Activated naive CD8-positive, alpha-beta T cell treated with anti-CD3 and anti-CD28 coated beads for 36 hours (primary cell): ENCODE data around the gene NRDE2. TPM values are rescaled to one million over a fixed set of nuclear protein-coding genes. Genes with fewer than 3 reads are reported as not detected.
"Not testable (repeated sequence)": the region's sequence is repeated elsewhere in the genome, so short reads cannot be mapped to it uniquely, and the experiment has no call there.

Experiments
- DNase-seq: peaks from one replicate; pipeline ENCODE4 v3.0.0; 2021
- H3K27ac Mint-ChIP-seq: one replicate; pipeline ENCODE4 v1.8.0; 2022; ENCODE audit warnings: mild to moderate bottlenecking, moderate library complexity, mixed read lengths
- H3K27me3 Mint-ChIP-seq: one replicate; pipeline ENCODE4 v1.8.0; 2022; ENCODE audit warnings: mild to moderate bottlenecking, mixed read lengths
- H3K36me3 Mint-ChIP-seq: one replicate; pipeline ENCODE4 v1.8.0; 2021; ENCODE audit warnings: mild to moderate bottlenecking, mixed read lengths
- H3K4me1 Mint-ChIP-seq: one replicate; pipeline ENCODE4 v1.8.0; 2021; ENCODE audit warnings: mixed read lengths
- H3K4me3 Mint-ChIP-seq: one replicate; pipeline ENCODE4 v1.8.0; 2022; ENCODE audit warnings: mild to moderate bottlenecking, moderate library complexity, mixed read lengths
- H3K9me3 Mint-ChIP-seq: one replicate; pipeline ENCODE4 v1.8.0; 2022; ENCODE audit warnings: mixed read lengths
- total RNA-seq, 2 experiments: library from RNA; stranded (reverse); gene quantifications; one replicate each; pipeline ENCODE4 v1.2.3, GENCODE V29; 2021

The NRDE2 gene
- total RNA-seq, 2 experiments from 2014 or later: 23.2 to 25.4 TPM

GRCh38 chr14:90354551-90355298 lies 23.0 kb upstream of the NRDE2 start:
- peaks cover 2% of the 10 kb centered on the region for H3K4me1 Mint-ChIP-seq
- peaks cover 12% of the 10 kb centered on the region for H3K27me3 Mint-ChIP-seq
- no peaks in the 10 kb centered on the region for H3K36me3 Mint-ChIP-seq
- H3K4me3 Mint-ChIP-seq: no peak overlapping the region
- DNase-seq: no peak
- H3K27ac Mint-ChIP-seq: no peak overlapping the region
- no peaks in the 10 kb centered on the region for H3K9me3 Mint-ChIP-seq

GRCh38 chr14:90349739-90350138 lies 18.0 kb upstream of the NRDE2 start:
- no peak overlapping the region for H3K4me3 Mint-ChIP-seq
- peaks cover 4% of the 10 kb centered on the region for H3K27me3 Mint-ChIP-seq
- H3K9me3 Mint-ChIP-seq: no peaks in the 10 kb centered on the region
- H3K27ac Mint-ChIP-seq: no peak overlapping the region
- H3K36me3 Mint-ChIP-seq: no peaks in the 10 kb centered on the region
- no peak for DNase-seq
- peaks cover 2% of the 10 kb centered on the region for H3K4me1 Mint-ChIP-seq

GRCh38 chr14:90348270-90348669 lies 16.5 kb upstream of the NRDE2 start:
- H3K36me3 Mint-ChIP-seq: no peaks in the 10 kb centered on the region
- no peak for DNase-seq
- H3K27ac Mint-ChIP-seq: no peak overlapping the region
- H3K4me3 Mint-ChIP-seq: no peak overlapping the region
- peaks cover 3% of the 10 kb centered on the region for H3K27me3 Mint-ChIP-seq
- peaks cover 2% of the 10 kb centered on the region for H3K4me1 Mint-ChIP-seq
- H3K9me3 Mint-ChIP-seq: no peaks in the 10 kb centered on the region

DNA sequence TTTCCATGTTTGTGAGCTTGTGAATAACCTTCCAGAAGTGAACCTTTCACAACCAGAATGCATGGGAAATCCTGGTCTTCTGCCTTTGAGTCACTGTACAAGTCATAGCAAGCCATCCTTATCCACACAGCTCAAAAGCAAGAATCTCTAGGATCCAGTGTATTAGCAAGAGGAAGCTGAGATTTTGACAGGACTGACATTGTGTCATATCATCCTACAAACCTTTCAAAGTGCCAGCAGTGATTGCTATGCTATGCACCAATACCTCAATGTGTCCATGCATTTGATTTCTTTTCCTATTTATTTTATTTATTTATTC lies 13.5 kb upstream of the NRDE2 start:
- Mint-ChIP-seq H3K4me1 (peaks cover 2% of the 10 kb centered on the region), H3K4me3 (no peak overlapping the region), H3K27me3 (no peaks in the 10 kb centered on the region), H3K27ac (no peak overlapping the region), H3K9me3 (no peaks in the 10 kb centered on the region), H3K36me3 (no peaks in the 10 kb centered on the region)
- no peak for DNase-seq

DNA sequence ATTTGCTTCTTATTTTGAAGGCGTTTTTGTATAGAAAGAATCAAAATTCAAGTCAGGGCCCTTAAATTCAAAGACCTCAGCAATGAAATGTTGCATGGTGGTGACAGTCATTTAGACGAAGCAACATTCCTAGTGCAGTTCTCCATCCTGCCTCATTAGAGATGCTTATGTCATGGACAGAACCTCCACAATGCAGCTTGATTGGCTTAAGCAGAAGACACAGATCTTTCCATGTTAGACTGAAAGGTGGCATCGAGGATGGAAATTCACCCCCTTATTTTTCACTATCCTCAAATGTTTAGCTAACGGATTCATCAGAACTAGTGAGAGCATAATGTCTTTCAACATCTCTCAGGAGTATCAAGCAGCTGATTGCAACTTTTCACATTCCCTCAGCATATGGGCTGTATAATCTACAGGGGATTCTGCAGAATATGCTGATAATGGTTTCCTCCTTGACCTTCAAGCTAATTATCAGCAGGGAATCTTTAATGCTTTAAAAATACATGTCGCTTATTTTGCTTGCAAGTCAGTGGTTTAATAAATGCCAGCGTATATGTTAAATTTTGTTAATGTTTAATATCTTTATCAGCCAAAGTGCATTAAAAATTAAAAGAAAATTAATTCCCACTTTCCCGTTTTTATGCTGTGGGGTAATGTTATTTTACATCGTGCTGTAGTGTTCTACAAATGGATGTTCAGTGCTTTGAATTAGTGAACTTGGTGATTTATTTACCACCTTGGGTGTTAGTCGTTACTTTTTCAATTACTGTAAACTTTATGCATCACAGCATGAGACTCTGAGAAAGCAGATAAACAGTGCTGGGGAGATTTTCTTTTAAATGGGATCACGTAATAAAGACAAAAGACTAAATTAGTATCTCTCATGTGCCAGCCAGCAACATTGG lies 12.8 kb upstream of the NRDE2 start:
- no peak for DNase-seq
- Mint-ChIP-seq H3K4me1 (no peaks in the 10 kb centered on the region), H3K4me3 (no peak overlapping the region), H3K27ac (no peak overlapping the region), H3K9me3 (no peaks in the 10 kb centered on the region), H3K27me3 (no peaks in the 10 kb centered on the region), H3K36me3 (no peaks in the 10 kb centered on the region)

GRCh38 chr14:90342327-90342726 lies 10.6 kb upstream of the NRDE2 start:
- Mint-ChIP-seq H3K9me3 (no peaks in the 10 kb centered on the region), H3K27ac (no peak overlapping the region), H3K4me1 (no peaks in the 10 kb centered on the region), H3K36me3 (no peaks in the 10 kb centered on the region), H3K4me3 (no peak overlapping the region), H3K27me3 (peaks cover 5% of the 10 kb centered on the region)
- no peak for DNase-seq

GRCh38 chr14:90341784-90342183 lies 10.0 kb upstream of the NRDE2 start:
- no peak for DNase-seq
- no peaks in the 10 kb centered on the region for H3K36me3 Mint-ChIP-seq
- H3K27me3 Mint-ChIP-seq: peaks cover 5% of the 10 kb centered on the region
- no peak overlapping the region for H3K4me3 Mint-ChIP-seq
- no peaks in the 10 kb centered on the region for H3K4me1 Mint-ChIP-seq
- H3K27ac Mint-ChIP-seq: no peak overlapping the region
- no peaks in the 10 kb centered on the region for H3K9me3 Mint-ChIP-seq

DNA sequence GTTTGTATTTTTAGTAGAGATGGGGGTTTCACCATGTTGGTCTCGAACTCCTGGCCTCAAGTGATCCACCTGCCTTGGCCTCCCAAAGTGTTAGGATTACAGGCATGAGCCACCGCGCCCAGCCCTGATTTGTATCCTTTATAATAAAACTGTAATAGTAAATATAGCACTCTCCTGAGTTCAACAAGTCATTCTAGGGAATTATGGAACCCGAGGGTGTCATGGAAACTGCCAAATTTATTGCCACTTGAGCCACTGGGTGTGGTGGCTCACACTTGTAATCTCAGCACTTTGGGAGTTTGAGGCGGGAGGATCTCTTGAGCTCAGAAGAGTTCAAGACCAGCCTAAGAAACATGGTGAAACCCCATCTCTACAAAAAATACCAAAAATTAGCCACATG lies 9.5 kb upstream of the NRDE2 start:
- H3K9me3 Mint-ChIP-seq, DNase-seq, H3K27me3 Mint-ChIP-seq, H3K36me3 Mint-ChIP-seq, H3K4me1 Mint-ChIP-seq, H3K4me3 Mint-ChIP-seq, H3K27ac Mint-ChIP-seq: not testable (repeated sequence)

DNA sequence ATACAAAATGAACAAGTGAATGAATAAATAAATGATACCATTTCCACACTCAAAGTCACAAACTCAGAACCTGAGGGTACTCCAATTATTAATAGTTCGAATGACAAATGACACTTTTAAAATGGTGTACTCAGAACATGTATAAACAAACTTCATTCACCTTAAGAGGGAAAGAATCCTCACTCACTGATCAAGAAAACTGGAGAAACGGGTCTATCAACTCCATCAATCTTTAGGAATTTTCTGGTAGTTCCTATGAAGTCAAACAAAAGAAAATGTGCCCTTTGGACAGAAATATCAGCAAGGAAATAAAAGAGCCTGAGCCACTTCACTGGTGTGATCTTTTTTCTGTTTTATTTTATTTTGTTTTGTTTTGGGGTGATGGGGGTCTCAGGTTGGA lies 5.2 kb upstream of the NRDE2 start:
- Mint-ChIP-seq H3K4me1 (peaks cover 5% of the 10 kb centered on the region), H3K27ac (no peak overlapping the region), H3K9me3 (no peaks in the 10 kb centered on the region), H3K4me3 (no peak overlapping the region), H3K36me3 (no peaks in the 10 kb centered on the region), H3K27me3 (peaks cover 16% of the 10 kb centered on the region)
- no peak for DNase-seq

DNA sequence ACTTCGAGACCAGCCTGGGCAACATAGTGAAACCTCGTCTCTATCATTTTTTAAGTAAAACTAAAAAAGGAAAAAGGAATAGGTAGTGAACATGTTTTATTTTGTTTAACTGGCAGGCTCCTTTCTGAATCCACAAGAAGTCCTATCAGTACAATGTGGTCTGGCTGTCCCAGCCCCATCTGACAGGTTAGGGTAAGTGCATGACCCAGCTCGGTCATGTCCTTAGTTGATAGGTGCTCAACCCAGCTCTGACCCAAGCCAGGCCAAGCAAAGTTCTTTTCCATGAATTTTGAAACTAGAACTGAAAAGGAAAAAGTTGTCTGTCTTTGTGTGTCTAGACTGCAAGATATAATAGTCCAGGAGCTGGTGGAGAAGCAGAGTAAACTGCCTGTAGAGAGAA lies 4.7 kb upstream of the NRDE2 start:
- no peak overlapping the region for H3K27ac Mint-ChIP-seq
- peaks cover 6% of the 10 kb centered on the region for H3K4me1 Mint-ChIP-seq
- no peak for DNase-seq
- peaks cover 2% of the 10 kb centered on the region for H3K36me3 Mint-ChIP-seq
- H3K9me3 Mint-ChIP-seq: no peaks in the 10 kb centered on the region
- H3K4me3 Mint-ChIP-seq: no peak overlapping the region
- peaks cover 16% of the 10 kb centered on the region for H3K27me3 Mint-ChIP-seq

DNA sequence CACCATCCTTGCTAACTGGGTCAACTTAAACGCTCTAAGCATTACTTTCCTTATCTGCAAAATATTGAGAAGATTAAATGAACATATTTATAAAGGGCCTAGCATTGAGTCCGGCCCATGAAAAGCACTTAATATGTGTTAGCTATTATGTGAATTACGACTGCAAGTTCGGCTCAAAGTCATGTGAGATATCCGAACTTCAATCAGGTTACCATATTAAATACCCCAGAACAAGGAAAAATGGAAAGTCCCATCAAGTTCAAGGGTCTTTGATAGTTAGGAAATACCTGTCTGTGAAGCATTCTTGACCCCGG lies 487 bp upstream of the NRDE2 start:
- H3K4me3 Mint-ChIP-seq: peak overlapping the region; percentile 91
- H3K27ac Mint-ChIP-seq: peak overlapping the region; percentile 93
- peaks cover 23% of the 10 kb centered on the region for H3K4me1 Mint-ChIP-seq
- no peaks in the 10 kb centered on the region for H3K9me3 Mint-ChIP-seq
- peaks cover 10% of the 10 kb centered on the region for H3K27me3 Mint-ChIP-seq
- DNase-seq: no peak
- peaks cover 14% of the 10 kb centered on the region for H3K36me3 Mint-ChIP-seq

GRCh38 chr14:90330203-90331196 lies 1.2 kb downstream of the NRDE2 start:
- H3K27ac Mint-ChIP-seq: peak overlapping the region; percentile 93
- no peaks in the 10 kb centered on the region for H3K9me3 Mint-ChIP-seq
- H3K4me3 Mint-ChIP-seq: peak overlapping the region; percentile 91
- H3K27me3 Mint-ChIP-seq: peaks cover 6% of the 10 kb centered on the region
- H3K36me3 Mint-ChIP-seq: peaks cover 14% of the 10 kb centered on the region
- DNase-seq: no peak
- peaks cover 24% of the 10 kb centered on the region for H3K4me1 Mint-ChIP-seq

DNA sequence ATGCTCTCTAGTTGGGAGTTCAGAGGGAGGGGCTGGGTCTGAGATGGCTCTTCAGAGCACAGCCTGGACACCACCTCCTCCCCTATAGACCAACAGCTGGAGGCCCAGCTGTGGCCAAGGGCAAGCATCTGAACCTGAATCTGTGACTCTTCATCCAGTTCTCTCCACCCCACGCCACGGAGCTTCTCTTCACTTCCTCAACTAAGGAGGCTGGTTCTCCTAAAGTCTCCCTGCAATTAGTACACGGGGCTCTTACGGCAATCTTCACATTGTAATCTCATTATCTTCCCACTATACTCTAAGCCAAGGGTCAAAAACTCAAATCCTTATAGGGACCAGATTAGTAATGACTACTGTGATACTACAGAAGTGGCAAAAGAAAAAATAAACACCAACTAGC lies 9.8 kb downstream of the NRDE2 start:
- Mint-ChIP-seq H3K9me3 (peaks cover 7% of the 10 kb centered on the region), H3K27ac (no peak overlapping the region), H3K4me1 (peaks cover 30% of the 10 kb centered on the region), H3K4me3 (no peak overlapping the region), H3K36me3 (peaks cover 37% of the 10 kb centered on the region), H3K27me3 (no peaks in the 10 kb centered on the region)
- DNase-seq: no peak

DNA sequence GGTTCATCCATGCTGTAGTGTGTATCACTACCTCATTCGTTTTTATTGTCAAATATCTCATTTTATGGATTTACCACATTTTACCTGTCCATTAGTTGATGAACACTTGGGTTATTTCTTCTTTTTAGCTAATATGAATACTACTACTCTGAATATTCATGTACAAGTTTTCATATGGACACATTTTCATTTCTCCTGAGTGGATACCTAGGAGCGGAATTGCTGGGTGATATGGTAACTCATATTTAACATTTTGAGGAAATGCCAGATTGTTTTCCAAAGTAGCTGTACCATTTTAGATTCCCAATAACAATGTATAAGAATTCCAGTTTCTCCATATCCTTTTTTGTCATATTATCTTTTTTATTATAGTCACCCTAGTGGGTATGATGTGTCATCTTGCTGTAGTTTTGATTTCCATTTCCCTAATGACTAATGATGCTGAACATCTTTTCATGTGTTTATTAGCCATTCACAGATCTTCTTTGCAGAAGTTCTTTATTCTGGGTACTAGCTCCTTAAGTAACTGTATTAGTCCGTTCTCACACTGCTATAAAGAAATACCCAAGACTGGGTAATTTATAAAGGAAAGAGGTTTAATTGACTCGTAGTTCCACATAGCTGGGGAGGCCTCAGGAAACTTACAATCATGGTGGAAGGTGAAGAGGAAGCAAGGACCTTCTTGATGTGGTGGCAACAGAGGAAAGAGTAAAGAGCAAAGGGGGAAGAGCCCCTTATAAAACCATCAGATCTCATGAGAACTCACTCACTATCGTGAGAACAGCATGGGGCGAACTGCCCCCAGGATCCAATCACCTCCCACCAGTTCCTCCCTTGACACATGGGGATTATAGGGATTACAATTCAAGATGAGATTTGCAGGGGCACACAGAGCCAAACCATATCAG lies 11.9 kb downstream of the NRDE2 start:
- no peaks in the 10 kb centered on the region for H3K27me3 Mint-ChIP-seq
- H3K4me1 Mint-ChIP-seq: peaks cover 30% of the 10 kb centered on the region
- DNase-seq: no peak
- H3K9me3 Mint-ChIP-seq: peaks cover 7% of the 10 kb centered on the region
- peaks cover 41% of the 10 kb centered on the region for H3K36me3 Mint-ChIP-seq
- H3K4me3 Mint-ChIP-seq: peak overlapping the region; percentile 41
- peak overlapping the region; percentile 86 for H3K27ac Mint-ChIP-seq
